PC-9 (cell line): Measurements from ENCODE around the gene CHKB. TPM values are rescaled to one million over a fixed set of nuclear protein-coding genes. Genes with fewer than 3 reads are reported as not detected.
"Not testable (repeated sequence)": the region's sequence is repeated elsewhere in the genome, so short reads cannot be mapped to it uniquely, and the experiment has no call there.

Experiments
- BruUV-seq: library from RNA; stranded (reverse); fragments of 400-500 nt; replicated peaks from 2 replicates; lab custom pipeline; 2021; lab: Mats Ljungman, UMichigan
- CTCF ChIA-PET: fragments of 300-600 bp; sonication (Branson Sonifier 250); formaldehyde crosslinking; loops from one replicate; lab custom pipeline; 2022; ENCODE audit warnings: antibody characterized with exemption; lab: Charles Lee
- POLR2A ChIA-PET: fragments of 300-600 bp; sonication (Branson Sonifier 250); formaldehyde crosslinking; loops from one replicate; lab custom pipeline; 2022; ENCODE audit warnings: antibody characterized with exemption; ENCODE audit not compliant: unreplicated experiment; lab: Charles Lee
- DNase-seq, 2 experiments: peaks; one replicate each; pipeline versions ENCODE4 v3.0.0 to v3.0.0-alpha.2; 2015 to 2022; ENCODE audit warnings: mixed read lengths in 1 of 2
- H2AFZ ChIP-seq: fragments of 200-600 bp; sonication (generic); 2 replicates; pipeline ENCODE4 v1.8.1; 2017; ENCODE audit warnings: antibody characterized with exemption
- H3F3A ChIP-seq: fragments of 200-600 bp; sonication (generic); 2 replicates; pipeline ENCODE4 v1.8.1; 2017; ENCODE audit warnings: antibody characterized with exemption, mild to moderate bottlenecking, low read depth; ENCODE audit not compliant: insufficient read depth
- H3K27ac ChIP-seq: fragments of 200-600 bp; sonication (generic); 2 replicates; pipeline ENCODE4 v1.6.1; 2016; ENCODE audit warnings: mixed run types
- H3K27me3 ChIP-seq: fragments of 200-600 bp; sonication (generic); 2 replicates; pipeline ENCODE4 v1.6.1; 2016; ENCODE audit warnings: low read depth, mixed run types; ENCODE audit not compliant: insufficient read depth
- H3K36me3 ChIP-seq: fragments of 200-600 bp; sonication (generic); 2 replicates; pipeline ENCODE4 v1.6.1; 2016; ENCODE audit warnings: low read depth, mixed run types
- H3K4me1 ChIP-seq: fragments of 200-600 bp; sonication (generic); replicated peaks from 2 replicates; pipeline ENCODE4 v1.6.1; 2016; ENCODE audit warnings: mixed run types; ENCODE audit not compliant: insufficient read depth
- H3K4me2 ChIP-seq: fragments of 200-600 bp; sonication (generic); 2 replicates; pipeline ENCODE4 v1.6.1; 2017; ENCODE audit warnings: mixed run types
- H3K4me3 ChIP-seq: fragments of 200-600 bp; sonication (generic); 2 replicates; pipeline ENCODE4 v1.6.1; 2016; ENCODE audit warnings: mixed run types
- H3K79me2 ChIP-seq: fragments of 200-600 bp; sonication (generic); 2 replicates; pipeline ENCODE4 v1.6.1; 2017; ENCODE audit warnings: low read depth, mixed run types
- H3K9me2 ChIP-seq: fragments of 200-600 bp; sonication (generic); 2 replicates; pipeline ENCODE4 v1.8.1; 2017; ENCODE audit warnings: mild to moderate bottlenecking; ENCODE audit not compliant: insufficient read depth
- H3K9me3 ChIP-seq: fragments of 200-600 bp; sonication (generic); 2 replicates; pipeline ENCODE4 v1.8.1; 2016; ENCODE audit warnings: low read depth; ENCODE audit not compliant: insufficient read depth
- H4K20me1 ChIP-seq: fragments of 200-600 bp; sonication (generic); 2 replicates; pipeline ENCODE4 v1.8.1; 2017; ENCODE audit not compliant: insufficient read depth
- CTCF ChIP-seq: fragments of 200-600 bp; sonication (generic); conservative IDR thresholded peaks from 2 replicates; pipeline ENCODE4 v1.6.1; 2017; ENCODE audit warnings: mixed run types, antibody characterized with exemption, mild to moderate bottlenecking, moderate library complexity
- EZH2 ChIP-seq: fragments of 200-600 bp; sonication (generic); IDR thresholded peaks from 2 replicates; pipeline ENCODE4 v1.8.0; 2017; ENCODE audit warnings: antibody characterized with exemption, low read depth
- intact Hi-C: fragments of 100-400 bp; cut with micrococcal nuclease; formaldehyde crosslinking; loops from one replicate; pipeline ENCODE4 v1.10.0; 2022; ENCODE audit not compliant: unreplicated experiment
- total RNA-seq: library from RNA; stranded (reverse); gene quantifications from 2 replicates; pipeline ENCODE4 v1.2.3, GENCODE V29; 2021

Gene CHKB
- total RNA-seq, 1 experiment from 2014 or later = 60.0 TPM

GRCh38 chr22:50537765-50538164 is 44.9 kb downstream of the CHKB start:
- H3K36me3 ChIP-seq = no peaks in the 10 kb centered on the region
- no peaks in the 10 kb centered on the region for H3K9me2 ChIP-seq
- H3K9me3 ChIP-seq = no peaks in the 10 kb centered on the region
- TF ChIP-seq EZH2 (no peak), CTCF (no peak)
- peaks cover 67% of the 10 kb centered on the region for H3K4me1 ChIP-seq
- no TSS peak for BruUV-seq
- no peaks in the 10 kb centered on the region for H3K79me2 ChIP-seq
- peak overlapping the region; percentile 99 for H3K27ac ChIP-seq
- H3K4me3 ChIP-seq = no peak overlapping the region
- no peak for DNase-seq
- peaks cover 69% of the 10 kb centered on the region for H3F3A ChIP-seq
- H3K27me3 ChIP-seq = no peaks in the 10 kb centered on the region
- H4K20me1 ChIP-seq = no peaks in the 10 kb centered on the region
- intact Hi-C loops = no loop called here
- peak overlapping the region; percentile 84 for H3K4me2 ChIP-seq
- ChIA-PET CTCF (no interaction called here), POLR2A (interaction anchor here (0.6 kb wide), 1 partner anchor 12 kb away, joined by 4 read pairs; the partner anchor contains the start of gene SCO2)
- H2AFZ ChIP-seq = peak overlapping the region; percentile 46

GRCh38 chr22:50536226-50536625 is 46.4 kb downstream of the CHKB start:
- H3K27me3 ChIP-seq = no peaks in the 10 kb centered on the region
- H3K36me3 ChIP-seq = no peaks in the 10 kb centered on the region
- TF ChIP-seq CTCF = no peak
- TF ChIP-seq EZH2 = no peak
- H3K79me2 ChIP-seq = no peaks in the 10 kb centered on the region
- H3K4me2 ChIP-seq = no peak overlapping the region
- intact Hi-C loops = no loop called here
- H3F3A ChIP-seq = peaks cover 58% of the 10 kb centered on the region
- no peak overlapping the region for H3K4me3 ChIP-seq
- peaks cover 58% of the 10 kb centered on the region for H3K4me1 ChIP-seq
- DNase-seq = no peak
- no peaks in the 10 kb centered on the region for H4K20me1 ChIP-seq
- no peak overlapping the region for H2AFZ ChIP-seq
- BruUV-seq = no TSS peak
- no peak overlapping the region for H3K27ac ChIP-seq
- H3K9me3 ChIP-seq = no peaks in the 10 kb centered on the region
- ChIA-PET CTCF (no interaction called here), POLR2A (no interaction called here)
- no peaks in the 10 kb centered on the region for H3K9me2 ChIP-seq

- Histone ChIP-seq H3K4me2 (no peak overlapping the region), H3K4me1 (peaks cover 47% of the 10 kb centered on the region), H3K79me2 (no peaks in the 10 kb centered on the region), H2AFZ (no peak overlapping the region), H3K9me3 (no peaks in the 10 kb centered on the region), H3K27me3 (no peaks in the 10 kb centered on the region), H3K36me3 (no peaks in the 10 kb centered on the region), H3K27ac (no peak overlapping the region), H3K4me3 (no peak overlapping the region), H4K20me1 (no peaks in the 10 kb centered on the region), H3K9me2 (no peaks in the 10 kb centered on the region), H3F3A (peaks cover 55% of the 10 kb centered on the region)
- no peak for DNase-seq
- no TSS peak for BruUV-seq
- no peak for TF ChIP-seq EZH2
- no peak for TF ChIP-seq CTCF
- ChIA-PET CTCF (no interaction called here), POLR2A (no interaction called here)
- intact Hi-C loops = no loop called here
Measured at GRCh38 chr22:50535113-50535512, 47.5 kb downstream of the CHKB start.

GRCh38 chr22:50533856-50534711 is 48.6 kb downstream of the CHKB start:
- POLR2A ChIA-PET, intact Hi-C loops, DNase-seq, H3K4me3 ChIP-seq, H3K27me3 ChIP-seq, H3K9me3 ChIP-seq, H2AFZ ChIP-seq, BruUV-seq, H3K4me2 ChIP-seq, H3K79me2 ChIP-seq, H4K20me1 ChIP-seq, H3K36me3 ChIP-seq, H3K9me2 ChIP-seq: not testable (repeated sequence)
- Histone ChIP-seq H3K27ac (peak overlapping the region; percentile 13; the same call in 1 of the 2 replicates), H3F3A (peaks cover 54% of the 10 kb centered on the region), H3K4me1 (peaks cover 38% of the 10 kb centered on the region)
- CTCF ChIA-PET = interaction anchor here (0.6 kb wide), 1 partner anchor 66 kb away, joined by 3 read pairs; no protein-coding TSS in a partner anchor
